ENCODE measurements around the gene TENM3.

Gene TENM3

DNA sequence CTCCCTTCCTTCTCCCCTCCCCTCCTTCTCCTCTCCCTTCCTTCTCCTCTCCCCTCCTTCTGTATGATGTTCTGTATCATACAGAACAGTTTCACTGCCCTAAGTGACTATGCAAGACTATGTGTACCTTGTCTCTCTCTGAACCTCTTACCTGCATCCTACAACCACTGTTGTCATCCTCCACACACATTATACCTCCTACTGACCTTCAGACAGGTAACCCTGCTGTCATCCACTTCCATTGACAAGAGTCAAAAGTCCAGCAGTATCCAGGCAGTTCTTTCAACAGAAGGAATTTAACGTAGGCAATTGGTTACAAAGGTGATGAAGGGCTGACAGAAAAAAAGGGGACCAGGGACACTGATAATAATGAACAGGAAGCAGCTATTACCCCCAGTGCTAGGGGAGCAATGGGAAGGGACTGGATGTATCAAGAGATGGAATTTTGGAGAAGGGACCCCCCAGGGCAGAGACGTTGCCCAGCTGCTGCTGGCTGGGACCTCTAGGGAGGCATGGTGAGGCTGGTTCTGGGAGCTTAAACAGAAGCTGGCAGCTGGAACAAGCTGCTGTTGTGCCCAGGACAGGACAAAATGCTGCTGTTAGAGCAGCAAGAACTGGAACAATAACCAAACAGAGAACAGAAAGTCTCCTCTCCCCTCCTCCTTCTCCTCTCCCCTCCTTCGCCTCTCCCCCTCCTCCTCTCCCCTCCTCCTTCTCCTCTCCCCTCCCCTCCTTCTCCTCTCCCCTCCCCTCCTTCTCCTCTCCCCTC, 589.3 kb downstream of the TENM3 start:
- no peak for TF ChIP-seq ZFX (IDR thresholded peaks at IDR 0.05)
- TF ChIP-seq, protein P1, sequence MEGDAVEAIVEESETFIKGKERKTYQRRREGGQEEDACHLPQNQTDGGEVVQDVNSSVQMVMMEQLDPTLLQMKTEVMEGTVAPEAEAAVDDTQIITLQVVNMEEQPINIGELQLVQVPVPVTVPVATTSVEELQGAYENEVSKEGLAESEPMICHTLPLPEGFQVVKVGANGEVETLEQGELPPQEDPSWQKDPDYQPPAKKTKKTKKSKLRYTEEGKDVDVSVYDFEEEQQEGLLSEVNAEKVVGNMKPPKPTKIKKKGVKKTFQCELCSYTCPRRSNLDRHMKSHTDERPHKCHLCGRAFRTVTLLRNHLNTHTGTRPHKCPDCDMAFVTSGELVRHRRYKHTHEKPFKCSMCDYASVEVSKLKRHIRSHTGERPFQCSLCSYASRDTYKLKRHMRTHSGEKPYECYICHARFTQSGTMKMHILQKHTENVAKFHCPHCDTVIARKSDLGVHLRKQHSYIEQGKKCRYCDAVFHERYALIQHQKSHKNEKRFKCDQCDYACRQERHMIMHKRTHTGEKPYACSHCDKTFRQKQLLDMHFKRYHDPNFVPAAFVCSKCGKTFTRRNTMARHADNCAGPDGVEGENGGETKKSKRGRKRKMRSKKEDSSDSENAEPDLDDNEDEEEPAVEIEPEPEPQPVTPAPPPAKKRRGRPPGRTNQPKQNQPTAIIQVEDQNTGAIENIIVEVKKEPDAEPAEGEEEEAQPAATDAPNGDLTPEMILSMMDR (conservative IDR thresholded peaks at IDR 0.05): no peak
- H3K27ac ChIP-seq: no peak overlapping the region

- TF ChIP-seq, protein P1 (conservative IDR thresholded peaks at IDR 0.05): no peak; the same call in 1 of the 2 replicates
- no peak for TF ChIP-seq ZFX (IDR thresholded peaks at IDR 0.05)
- no peak overlapping the region for H3K27ac ChIP-seq
Measured at GRCh38 chr4:182835006-182835740, 592.0 kb downstream of the TENM3 start.

DNA sequence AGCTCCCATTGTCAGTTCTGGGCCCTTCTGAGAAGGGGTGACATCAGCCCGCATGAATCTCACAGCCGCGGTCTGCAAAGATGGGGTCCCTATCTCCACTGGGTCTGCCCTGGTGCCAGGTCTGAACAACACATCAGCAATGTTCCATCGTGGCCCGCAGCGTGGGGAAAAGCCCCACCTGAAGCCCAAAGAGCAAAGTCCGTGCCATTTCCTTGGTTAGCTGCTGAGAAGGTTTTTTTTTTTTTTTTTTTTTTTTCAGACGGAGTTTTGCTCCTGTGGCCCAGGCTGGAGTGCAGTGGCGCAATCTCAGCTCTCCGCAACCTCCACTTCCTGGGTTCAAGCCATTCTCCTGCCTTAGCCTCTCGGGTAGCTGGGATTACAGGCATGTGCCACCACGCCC, 594.6 kb downstream of the TENM3 start:
- H3K27ac ChIP-seq: no peak overlapping the region
- TF ChIP-seq, protein P1 (conservative IDR thresholded peaks at IDR 0.05): no peak
- no peak for TF ChIP-seq ZFX (IDR thresholded peaks at IDR 0.05)

GRCh38 chr4:182838535-182838934, 595.3 kb downstream of the TENM3 start:
- no peak for TF ChIP-seq ZFX (IDR thresholded peaks at IDR 0.05)
- TF ChIP-seq, protein P1 (conservative IDR thresholded peaks at IDR 0.05): no peak
- no peak overlapping the region for H3K27ac ChIP-seq

GRCh38 chr4:182839256-182839655, 596.1 kb downstream of the TENM3 start:
- H3K27ac ChIP-seq: no peak overlapping the region
- no peak for TF ChIP-seq ZFX (IDR thresholded peaks at IDR 0.05)
- TF ChIP-seq, protein P1 (conservative IDR thresholded peaks at IDR 0.05): no peak

GRCh38 chr4:182840108-182840507, 596.9 kb downstream of the TENM3 start:
- TF ChIP-seq ZFX (IDR thresholded peaks at IDR 0.05): no peak
- H3K27ac ChIP-seq: no peak overlapping the region

- H3K27ac ChIP-seq: no peak overlapping the region
- TF ChIP-seq, protein P1 (conservative IDR thresholded peaks at IDR 0.05): no peak
- no peak for TF ChIP-seq ZFX (IDR thresholded peaks at IDR 0.05)
Measured at GRCh38 chr4:182842104-182842600, 599.0 kb downstream of the TENM3 start.

Data from C4-2B (cell line).